HG03159 (cell line): ENCODE results near the gene RHAG.
"Not testable (repeated sequence)": the region's sequence is repeated elsewhere in the genome, so short reads cannot be mapped to it uniquely, and the experiment has no call there.

Experiments
- ATAC-seq: cut with Tn5 transposase; IDR thresholded peaks from one replicate; pipeline ENCODE4 v1.9.1; 2021; ENCODE audit warnings: mild to moderate bottlenecking, moderate library complexity; ENCODE audit not compliant: unreplicated experiment

Gene RHAG

DNA sequence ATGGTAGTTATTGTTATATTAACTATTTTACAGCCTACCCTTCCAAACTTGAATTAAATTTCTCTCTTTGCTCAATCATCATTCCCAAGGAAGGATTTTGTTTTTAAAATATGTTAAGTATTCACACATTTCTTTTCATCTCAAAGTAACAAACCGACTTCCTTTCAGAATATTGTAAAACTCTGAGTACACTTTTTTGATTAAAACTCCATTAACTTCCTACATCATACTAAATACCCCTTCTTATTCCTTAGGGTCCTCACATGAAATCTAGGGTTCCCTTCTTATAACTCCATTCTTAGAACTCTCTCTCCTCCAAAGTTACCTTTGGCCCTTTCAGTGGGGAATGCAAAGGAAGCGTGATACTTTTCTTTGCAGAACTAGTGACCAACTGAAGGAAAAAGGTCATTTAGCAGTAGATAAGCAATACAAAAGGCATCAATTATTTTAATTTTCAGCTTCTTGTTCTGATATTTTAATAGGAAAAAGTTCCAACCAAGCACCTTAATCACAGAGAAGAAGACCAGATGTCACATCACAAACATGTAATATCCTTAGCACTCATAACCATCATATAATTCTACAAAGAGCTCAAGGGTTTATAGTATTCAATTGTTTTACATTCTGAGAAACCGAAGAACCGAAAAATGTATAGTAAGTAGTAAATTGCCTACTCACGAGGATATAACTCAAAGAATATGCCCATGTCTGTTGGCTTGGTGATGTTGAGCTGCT is 494 bp downstream of the RHAG start:
- no peak for ATAC-seq

DNA sequence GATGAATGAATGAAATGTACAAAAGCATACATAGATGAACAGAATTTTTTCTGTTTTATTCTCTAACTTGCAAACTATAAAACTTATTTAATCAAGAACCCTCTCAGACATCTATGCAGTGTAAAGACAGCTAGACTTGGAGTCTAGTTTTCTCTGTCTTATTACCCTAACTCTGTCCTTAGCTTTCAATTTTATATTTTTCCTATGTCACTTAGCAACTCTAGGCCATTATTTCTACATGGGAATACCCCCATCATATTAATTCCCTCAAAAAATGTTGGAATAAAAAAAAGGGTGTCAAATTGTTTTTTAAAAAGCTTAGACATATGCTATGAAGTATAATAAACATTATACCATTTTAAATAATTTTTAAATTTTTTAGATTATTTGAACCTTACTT is 1.2 kb downstream of the RHAG start:
- ATAC-seq, result no peak

DNA sequence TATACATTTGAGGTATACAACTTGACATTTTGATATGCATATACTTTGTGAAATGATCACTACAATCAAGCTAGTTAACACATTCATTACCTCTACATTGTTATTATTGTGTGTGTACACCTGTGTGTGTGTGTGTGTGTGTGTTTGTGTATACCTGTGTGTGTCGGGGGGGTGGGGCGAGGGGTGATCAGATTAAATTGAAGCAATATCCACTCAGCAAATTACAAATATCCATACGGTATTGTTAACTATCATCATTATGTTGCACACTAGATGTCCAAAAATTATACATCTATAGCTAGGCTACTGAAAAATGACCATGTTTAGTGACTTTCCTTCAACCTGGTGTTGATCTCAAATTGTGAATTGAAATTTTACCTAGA is 1.8 kb downstream of the RHAG start:
- ATAC-seq, result no peak

DNA sequence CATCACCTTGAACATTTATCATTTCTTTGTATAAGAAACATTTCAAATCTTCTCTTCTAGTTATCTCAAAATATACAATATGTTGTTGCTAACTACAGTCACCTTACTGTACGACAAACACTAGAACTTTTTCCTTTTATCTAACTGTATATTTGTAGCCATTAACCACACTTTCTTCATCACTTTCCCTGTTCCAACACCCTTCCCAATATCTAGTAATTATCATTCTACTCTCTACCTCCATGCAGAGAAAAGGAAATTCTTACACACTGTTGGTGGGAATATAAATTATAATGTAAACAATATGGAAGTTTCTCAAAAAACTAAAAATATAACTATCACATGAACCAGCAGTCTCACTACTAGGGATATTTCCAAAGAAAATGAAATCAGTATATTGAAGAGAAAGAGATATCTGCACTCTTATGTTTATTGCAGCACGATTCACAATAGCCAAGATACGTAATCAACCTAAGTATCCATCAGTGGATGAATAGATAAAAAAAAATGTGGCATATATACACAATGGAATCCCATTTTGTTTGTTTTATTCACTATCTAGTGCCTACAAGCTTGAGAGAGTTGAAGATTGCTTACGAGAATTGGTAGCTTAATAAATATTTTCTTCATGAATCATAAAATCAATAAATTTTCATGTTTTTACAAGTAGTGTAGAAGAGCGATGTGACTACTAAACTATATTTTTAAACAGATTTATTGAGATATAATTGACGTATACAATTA is 2.4 kb downstream of the RHAG start:
- no peak for ATAC-seq

DNA sequence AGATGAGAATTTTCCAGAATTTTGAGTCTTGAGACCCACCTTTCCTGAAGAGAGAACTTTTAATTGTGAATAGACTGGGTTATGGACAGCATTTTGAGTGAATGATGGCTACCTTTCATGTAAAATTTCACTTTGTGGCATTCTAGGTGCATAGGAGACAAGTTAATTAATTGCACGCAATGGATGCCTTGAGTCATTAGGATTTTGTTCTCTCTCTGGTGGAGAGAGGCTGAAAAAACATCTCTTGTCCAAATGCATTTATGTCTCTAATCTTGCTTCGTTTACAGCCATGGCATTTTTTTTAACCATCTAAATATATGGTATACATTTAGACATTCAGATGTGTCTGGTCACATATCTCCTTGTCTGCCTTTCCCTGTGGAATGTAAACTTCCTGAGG is 3.1 kb downstream of the RHAG start:
- ATAC-seq, result no peak

- no peak for ATAC-seq
Observed at GRCh38 chr6:49632727-49633126, 3.9 kb downstream of the RHAG start.

- ATAC-seq, result not testable (repeated sequence)
Observed at GRCh38 chr6:49629485-49630088, 7.1 kb downstream of the RHAG start.

DNA sequence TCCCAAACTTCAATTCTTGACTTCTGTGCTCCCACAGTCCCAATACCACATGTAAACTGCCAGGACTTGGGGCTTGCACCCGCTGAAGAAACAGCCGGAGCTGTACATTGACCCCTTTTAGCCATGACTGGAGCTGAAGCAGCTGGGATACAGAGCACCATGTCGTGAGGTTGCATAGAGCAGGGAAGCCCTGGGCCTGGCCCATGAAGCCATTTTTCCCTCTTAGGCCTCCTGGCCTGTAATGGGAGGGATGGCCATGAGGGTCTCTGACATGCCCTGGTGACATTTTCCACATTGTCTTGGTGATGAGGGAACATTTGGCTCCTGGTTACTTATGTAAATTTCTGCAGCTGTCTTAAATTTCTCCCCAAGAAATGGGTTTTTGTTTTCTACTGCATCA is 9.8 kb downstream of the RHAG start:
- no peak for ATAC-seq

DNA sequence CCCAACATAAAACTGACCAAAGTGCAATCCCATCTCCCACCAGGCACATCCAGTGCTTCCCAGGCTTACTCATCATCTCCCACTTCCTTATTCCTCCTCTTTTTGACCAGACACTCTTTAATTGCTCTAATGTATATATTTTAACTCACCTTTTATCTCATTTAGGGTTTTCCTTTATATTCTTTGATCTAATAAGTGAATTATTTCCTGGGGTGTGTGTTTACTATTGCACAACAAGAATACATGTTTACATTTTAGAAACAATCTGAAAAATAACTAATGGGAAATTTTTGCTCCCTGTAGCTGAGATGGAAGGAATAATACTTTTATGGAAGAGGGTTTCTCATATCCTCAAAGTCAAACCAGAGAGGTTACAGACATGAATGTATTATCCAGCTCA is 18.4 kb downstream of the RHAG start:
- no peak for ATAC-seq

- ATAC-seq, result not testable (repeated sequence)
Observed at GRCh38 chr6:49614144-49614543, 22.5 kb downstream of the RHAG start.

GRCh38 chr6:49609285-49609684 is 27.4 kb downstream of the RHAG start:
- ATAC-seq, result no peak

- ATAC-seq, result not testable (repeated sequence)
Observed at GRCh38 chr6:49608275-49608674, 28.4 kb downstream of the RHAG start.

DNA sequence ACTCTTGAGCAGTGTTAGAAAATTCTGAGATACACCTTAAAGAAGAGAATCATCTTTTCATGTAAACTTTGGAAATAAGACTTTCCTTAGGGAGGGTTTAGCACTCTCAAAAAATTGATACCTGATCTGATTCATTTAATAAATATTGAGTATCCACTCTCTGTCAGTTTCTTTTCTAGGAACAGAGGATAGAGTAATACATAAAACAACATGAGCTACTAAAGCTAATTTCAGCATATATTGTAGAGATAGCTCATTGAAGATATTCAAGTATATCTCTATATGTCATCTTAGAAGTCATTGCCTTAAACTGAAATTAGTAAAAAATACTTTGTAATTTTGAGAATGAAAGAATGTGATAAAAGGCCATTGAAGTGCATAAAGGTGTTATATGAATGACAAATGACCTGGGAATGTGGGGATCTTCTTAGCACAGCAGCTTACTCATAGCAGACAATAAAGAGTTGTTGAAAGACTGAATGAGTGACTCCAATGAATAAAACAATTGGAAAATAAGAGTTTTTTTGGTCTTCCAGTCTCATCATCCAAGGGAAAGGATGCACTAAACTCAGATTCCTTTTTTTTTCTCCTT is 29.2 kb downstream of the RHAG start:
- ATAC-seq, result no peak

DNA sequence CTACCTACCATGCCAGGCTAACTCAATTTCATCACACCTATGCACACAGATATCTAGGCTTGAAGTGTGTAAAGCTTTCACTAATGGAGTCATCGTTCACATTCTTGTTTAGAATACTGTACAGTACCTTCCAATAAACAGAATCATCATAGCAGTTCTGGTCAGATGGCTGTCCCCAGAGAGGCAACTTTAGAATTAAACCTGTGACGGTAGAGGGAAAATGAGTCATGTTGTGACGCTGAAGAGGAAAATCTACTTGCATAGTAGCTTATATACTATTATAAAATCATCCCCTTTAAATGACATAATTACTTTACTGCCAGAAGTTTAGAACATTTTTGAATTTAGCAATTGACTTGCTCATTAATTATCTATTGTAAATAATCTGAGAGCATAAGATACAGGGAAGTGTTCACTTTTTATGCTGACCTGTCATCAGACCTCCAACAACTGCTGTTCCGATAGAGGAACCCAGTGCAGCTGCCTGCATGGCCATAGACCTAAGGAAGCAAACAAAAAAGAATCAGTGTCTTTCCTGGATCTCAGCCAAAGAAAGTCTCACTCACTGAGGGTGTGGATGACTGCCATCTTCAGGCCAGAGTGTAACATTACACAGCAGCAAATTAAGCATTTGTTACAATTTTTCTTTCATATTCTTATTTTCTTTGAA is 29.8 kb downstream of the RHAG start:
- peak; percentile 99 for ATAC-seq

DNA sequence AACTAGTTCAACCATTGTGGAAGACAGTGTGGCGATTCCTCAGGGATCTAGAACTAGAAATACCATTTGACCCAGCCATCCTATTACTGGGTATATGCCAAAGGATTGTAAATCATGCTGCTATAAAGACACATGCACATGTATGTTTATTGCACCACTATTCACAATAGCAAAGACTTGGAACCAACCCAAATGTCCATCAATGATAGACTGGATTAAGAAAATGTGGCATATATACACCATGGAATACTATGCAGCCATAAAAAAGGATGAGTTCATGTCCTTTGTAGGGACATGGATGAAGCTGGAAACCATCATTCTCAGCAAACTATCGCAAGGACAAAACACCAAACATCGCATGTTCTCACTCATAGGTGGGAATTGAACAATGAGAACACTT is 32.6 kb downstream of the RHAG start:
- not testable (repeated sequence) for ATAC-seq

DNA sequence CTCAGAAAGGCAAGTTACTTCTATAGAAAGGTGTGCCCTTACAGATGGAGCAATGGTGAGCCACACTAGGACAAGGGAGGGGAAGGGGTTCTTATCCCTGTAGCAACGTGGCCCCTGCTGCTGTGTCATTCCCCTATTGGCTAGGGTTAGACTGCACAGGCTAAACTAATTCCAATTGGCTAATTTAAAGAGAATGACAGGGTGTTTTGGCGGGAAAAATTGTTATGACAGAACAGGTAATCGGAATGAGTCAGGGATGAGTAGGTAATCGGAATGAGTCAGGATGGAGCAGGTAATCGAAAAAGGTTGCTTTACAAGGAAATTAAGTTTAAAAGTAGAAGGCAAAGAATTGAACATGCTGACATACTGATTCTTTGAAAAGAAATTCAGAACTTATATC is 49.4 kb downstream of the RHAG start:
- not testable (repeated sequence) for ATAC-seq

DNA sequence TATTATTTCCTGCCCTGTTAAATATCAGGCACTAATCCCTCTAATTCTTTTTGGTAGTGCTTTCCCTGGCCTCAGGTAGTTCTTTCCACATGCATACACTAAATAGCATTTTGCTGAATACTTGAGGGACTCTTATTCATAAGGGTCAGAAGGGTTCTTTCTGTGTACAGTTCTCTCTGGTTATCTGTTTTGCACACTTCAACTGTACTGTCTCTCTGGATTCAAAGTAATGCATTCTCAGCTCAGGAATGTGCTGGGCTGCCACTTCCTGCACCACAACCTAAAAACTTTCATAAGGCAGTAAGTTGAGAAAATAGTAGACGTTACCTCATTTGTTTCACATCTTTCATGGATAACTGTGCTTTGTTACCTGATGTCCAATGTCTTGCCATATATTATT is 54.1 kb downstream of the RHAG start:
- ATAC-seq, result no peak

GRCh38 chr6:49579649-49580048 is 57.0 kb downstream of the RHAG start:
- no peak for ATAC-seq

DNA sequence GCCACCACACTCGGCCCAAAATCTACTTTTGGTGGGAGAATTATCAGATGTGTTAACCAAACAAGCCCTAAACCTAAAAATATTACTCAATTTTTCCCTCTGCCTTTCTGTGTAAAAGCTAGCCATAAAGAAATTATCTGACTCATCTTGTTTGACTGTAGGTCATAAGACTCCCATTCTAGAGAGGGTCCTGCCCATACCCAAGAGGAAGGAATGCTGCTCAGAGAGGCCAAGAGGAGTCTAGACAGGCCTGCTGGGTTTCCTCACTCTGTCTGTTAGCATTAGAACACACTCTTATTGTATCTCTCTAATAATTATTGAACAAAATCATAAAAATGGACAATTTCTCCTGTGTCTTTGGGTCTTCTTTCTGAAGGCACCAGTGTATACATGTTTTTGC is 60.0 kb downstream of the RHAG start:
- ATAC-seq, result no peak

- ATAC-seq, result no peak
Observed at GRCh38 chr6:49570474-49571079, 66.1 kb downstream of the RHAG start.

DNA sequence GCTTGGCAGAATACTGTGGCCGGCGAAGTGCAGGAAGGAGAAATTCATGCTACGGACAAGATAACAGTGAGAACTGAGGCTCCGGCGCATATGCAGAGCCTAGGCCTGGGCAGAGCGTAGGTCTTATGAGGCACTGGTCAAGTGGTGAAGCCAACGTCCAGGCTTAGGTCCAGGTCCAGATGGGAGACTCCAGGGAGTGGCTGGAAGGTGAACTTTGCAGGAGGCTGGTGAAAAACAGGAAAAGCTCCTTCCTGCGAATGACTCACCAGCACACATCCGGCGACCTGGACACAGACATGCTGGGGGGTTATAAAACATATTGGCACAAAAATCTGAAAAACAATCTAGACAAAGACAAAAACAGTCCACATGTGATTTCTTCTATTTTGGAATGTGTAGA is 70.8 kb downstream of the RHAG start:
- no peak for ATAC-seq
